NCI-H226 (cell line): Measurements from ENCODE around the gene JUND.
"Not testable (repeated sequence)": the region's sequence is repeated elsewhere in the genome, so short reads cannot be mapped to it uniquely, and the experiment has no call there.

Experiments
- DNase-seq: peaks from one replicate; pipeline ENCODE4 v3.0.0-alpha.2; 2015

The JUND gene

DNA sequence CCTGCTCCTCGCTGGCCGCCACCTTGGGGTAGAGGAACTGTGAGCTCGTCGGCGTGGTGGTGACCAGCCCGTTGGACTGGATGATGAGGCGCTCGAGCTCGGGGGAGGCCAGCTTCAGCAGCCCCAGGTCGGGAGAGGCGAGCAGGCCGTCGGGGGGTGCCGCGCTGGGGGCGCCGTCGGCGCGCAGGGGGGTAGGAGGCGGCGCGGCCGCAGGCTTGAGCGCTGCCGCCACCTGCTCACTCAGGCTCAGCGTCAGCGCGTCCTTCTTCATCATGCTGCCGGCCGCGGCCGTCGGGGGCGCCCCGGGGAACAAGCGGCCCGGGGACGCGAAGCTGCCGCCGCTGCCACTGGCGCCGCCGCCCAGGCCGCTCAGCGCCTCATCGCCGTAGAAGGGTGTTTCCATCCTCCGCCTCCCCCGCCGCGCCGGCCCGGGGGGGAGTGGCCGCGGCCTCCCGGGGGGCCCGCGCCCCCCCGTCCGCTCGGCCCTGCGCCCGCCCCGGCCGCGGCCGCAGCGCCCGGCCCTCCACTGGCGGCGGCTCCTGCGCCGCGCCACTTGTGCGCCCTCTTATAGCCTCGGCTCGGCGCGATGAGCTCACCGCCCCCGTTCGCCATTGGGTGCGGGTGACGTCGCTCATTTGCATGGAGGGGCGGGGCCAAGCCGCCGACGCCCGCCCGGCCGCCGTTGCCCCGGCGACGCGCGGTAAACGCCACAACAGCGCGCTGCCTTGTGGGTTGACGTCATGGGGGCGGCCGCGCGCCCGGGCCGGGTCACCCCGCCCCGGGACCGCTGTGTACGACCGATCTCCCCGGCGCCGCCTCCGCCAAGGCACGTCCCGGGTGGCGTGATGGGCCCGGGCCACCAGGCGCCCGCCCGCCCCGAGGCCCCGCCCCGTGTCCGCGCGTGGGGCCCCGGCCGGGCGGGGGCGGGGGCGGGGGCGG is at the start of gene JUND:
Gene JUND (minus strand): TSS at position 541 of the 939 bp plus-strand sequence. CDS start 138 bp downstream, at position 403.
- DNase-seq, result peak; percentile 95

GRCh38 chr19:18330868-18331267 is 49.4 kb upstream of the JUND start:
- no peak for DNase-seq

GRCh38 chr19:18329035-18329376 is 47.6 kb upstream of the JUND start:
- DNase-seq, result no peak

GRCh38 chr19:18328340-18329034 is 47.1 kb upstream of the JUND start:
- peak; percentile 96 for DNase-seq

DNA sequence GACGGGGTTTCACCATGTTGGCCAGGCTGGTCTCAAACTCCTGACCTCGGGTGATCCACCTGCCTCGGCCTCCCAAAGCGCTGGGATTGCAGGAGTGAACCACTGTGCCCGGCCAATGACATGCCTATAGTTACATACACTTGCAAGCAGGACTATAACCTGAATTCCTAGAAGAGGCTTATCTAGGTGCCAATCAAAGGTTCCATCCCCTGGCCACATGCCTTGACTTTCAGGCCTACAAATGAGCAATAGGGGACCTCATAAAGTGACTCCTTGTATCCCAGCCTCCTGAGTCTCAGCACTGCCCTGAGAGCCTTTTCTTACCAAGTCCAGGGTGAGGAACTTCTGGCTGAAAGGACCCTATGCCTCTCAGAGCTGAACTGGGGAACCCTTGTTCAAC is 45.4 kb upstream of the JUND start:
- no peak for DNase-seq

GRCh38 chr19:18324373-18324731 is 42.9 kb upstream of the JUND start:
- not testable (repeated sequence) for DNase-seq

DNA sequence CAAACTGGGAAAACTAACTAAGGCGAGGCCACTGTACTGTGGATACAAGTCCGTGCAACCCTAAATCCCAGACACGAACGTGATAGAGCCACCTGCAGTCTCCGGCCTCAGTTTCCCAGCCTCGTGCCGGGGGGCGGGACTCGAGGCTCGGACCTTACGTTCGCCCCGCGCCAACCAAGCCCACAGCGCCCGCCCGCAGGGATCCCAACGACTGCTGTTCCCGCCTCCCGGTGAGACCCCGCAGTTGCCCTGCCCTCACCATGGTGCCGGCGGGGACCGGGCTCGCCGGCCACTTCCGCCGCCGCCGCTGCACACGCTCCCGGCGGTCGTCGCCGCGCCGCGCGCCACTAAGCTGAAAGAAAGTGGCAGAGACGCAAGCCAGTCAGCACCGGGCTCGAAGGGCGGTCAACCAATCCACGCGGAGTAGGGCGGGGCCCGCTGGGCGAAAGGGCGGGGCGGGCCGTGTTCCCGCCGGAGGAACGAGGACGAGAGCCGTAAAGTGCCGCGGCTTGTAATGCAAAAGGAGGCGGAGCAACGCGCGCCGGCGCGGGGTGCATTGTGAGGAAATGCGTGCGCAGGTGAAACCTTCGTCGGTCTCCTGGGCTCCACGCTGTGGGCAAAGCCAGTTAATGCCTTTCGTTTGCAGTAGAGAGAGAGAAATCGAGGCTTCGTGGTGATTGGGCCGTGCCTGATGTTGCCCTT is 41.5 kb upstream of the JUND start, which contains the start of gene LSM4:
Gene LSM4 (minus strand): TSS at position 318 of the 702 bp plus-strand sequence. CDS start 56 bp downstream, at position 262.
- peak; percentile 95 for DNase-seq

DNA sequence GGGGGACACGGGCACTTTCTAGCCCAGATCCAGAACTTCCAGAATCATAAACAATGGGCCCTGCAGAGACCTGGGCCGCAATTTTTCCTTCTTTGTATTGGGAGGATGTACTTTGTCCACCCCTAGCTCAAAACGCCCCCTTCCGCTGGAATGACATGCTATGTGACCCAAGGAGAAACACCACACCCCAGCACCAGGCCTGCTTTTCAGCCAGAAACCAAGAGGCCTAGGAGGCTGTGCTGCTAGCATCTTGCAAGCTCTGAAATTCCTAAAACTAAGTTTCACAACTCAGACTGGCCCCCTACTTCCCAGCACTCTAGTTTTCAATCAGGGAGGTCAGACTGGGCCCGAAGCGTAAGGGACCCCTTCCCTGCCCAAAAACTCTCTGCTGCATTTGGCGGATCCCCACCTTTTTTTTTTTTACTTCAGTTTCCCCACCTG is 40.9 kb upstream of the JUND start:
- no peak for DNase-seq

GRCh38 chr19:18321734-18322102 is 40.3 kb upstream of the JUND start:
- DNase-seq, result no peak

GRCh38 chr19:18320865-18321733 is 39.7 kb upstream of the JUND start:
- DNase-seq, result no peak

- no peak for DNase-seq
Measured at GRCh38 chr19:18319591-18320135, 38.2 kb upstream of the JUND start.

DNA sequence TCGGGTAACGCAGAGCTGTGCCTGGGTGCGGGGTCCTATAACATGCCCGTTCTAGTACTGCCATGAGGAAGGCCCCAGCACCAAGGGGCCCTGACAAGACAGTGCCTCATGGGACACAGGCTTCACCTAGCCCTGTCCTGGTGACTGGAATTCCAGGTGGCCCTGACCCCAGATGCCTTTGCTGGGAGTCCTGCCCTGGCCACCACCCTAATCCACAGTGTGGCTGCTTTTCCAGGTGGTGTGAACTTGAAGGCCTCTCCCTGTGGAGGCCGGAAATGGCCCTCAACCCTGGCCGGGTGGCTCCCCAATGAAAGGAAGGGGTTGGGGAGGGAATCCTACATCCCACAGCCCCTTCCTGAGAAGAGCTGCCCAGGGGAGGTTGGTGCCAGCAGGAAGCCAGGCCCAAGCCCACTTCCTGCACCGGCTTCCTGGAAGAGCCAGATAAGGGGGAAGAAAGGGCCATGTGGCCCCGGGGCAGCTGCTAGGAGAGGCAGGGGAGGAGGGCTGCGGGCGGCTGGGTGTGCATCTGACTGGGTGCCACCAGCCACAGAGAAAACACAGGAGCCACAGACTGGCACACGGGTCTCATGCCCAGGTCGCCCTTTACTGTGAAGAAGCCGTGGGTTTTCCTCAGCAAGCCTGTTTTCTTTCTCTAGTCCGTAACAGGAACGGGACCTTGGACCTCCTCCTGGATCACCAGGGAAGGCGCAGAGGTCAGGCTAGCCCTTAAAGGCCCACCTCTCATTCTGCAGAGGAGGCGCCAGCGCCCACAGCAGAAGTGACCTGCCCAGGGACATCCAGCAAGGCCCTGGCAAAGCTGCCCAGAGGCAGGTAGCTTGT is 36.8 kb upstream of the JUND start:
- no peak for DNase-seq

GRCh38 chr19:18313398-18313797 is 32.0 kb upstream of the JUND start:
- DNase-seq, result no peak

- DNase-seq, result no peak
Measured at GRCh38 chr19:18312092-18312534, 30.7 kb upstream of the JUND start.

DNA sequence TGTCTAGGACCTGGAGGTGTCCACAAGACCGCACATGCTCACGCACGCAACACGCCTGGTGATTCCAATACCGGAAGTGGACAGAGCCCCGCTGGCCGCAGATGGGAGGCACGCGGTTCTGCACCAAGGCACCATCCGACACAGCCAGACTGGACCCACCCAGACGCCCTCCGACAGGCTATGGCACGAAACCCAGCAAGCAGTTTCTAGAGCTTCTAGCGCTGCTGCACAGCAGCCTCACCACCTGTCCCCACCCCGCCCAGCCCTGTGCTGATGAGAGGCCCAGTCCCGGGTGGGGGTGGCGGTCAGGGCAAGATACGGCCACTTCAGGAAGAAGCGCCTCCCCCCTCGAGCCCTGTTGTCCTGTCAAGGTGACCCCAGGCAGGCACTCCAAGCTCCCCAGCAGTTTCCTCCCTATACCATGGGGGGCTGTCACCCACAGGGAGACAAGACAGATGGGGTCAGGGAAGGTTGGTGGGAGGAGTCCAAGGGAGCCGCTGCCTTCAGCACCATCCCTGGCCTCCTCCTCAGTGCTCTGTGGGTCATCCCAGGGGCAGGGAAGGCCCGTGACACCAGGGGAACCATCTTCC is 30.2 kb upstream of the JUND start:
- DNase-seq, result no peak

GRCh38 chr19:18310966-18311365 is 29.5 kb upstream of the JUND start:
- DNase-seq, result no peak

GRCh38 chr19:18310118-18310909 is 28.9 kb upstream of the JUND start:
- DNase-seq, result no peak

- DNase-seq, result no peak
Measured at GRCh38 chr19:18309525-18310064, 28.2 kb upstream of the JUND start.

DNA sequence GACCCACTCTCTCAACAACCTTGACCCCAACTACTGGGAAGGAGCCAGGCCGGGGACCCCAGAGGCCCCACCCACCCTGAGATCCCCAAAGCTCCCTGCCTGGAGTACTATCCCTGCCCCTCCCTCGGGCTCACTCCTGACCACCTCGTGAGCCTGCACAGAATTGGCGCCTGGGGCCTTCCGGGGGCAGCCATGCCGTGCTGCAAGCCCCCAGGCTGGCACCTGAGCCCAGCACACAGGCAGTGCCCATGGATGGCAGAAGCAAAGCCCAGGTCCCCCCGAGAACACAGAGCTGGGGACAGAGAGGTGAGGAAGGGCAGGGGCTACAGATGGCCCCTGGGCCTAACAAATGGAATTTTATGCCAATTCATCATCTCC is 27.5 kb upstream of the JUND start:
- DNase-seq, result no peak
